Ovary (tissue), 3 donors: ENCODE results near the gene INPP5E.

Experiments
- EP300 ChIP-seq: sonication (generic); formaldehyde crosslinking; IDR thresholded peaks from one replicate; pipeline ENCODE4 v1.6.1; 2017; ENCODE audit warnings: antibody characterized with exemption
- POLR2A ChIP-seq: fragments of 450-650 bp; IDR thresholded peaks from one replicate; pipeline ENCODE4 v1.6.1; 2017; ENCODE audit warnings: antibody characterized with exemption, mild to moderate bottlenecking, moderate library complexity
- TF ChIP-seq, protein P1 (sequence below), 3 donors: fragments of 450-650 bp in 2 of 3; fragments of 200-600 bp in 1 of 3; IDR thresholded peaks; one replicate each; pipeline versions ENCODE4 v1.5.1 to v1.8.0; 2016 to 2022; ENCODE audit warnings: antibody characterized with exemption in 3 of 3, mild to moderate bottlenecking in 1 of 3
- donor health status: DM: no; HTN: no; CAD: no.

DNA sequence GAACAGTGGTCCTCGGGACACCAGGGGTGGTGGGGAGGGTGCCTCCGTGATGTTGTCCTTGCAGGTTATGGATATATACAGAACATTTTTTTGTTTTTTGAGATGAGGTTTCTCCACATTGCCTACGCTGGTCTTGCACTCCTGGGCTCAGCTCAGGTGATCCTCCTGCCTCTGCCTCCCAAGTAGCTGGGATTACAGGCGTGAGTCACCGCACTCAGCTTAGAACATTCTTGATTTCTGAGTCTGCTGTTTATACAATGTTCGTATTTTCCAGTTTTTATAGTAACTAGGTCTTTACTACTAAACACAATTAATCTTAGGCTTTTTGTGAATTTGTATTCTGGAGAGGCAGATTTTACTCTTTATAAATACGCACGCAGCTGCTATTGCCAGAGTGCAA lies 23.2 kb downstream of the INPP5E start:
- TF ChIP-seq, protein P1, sequence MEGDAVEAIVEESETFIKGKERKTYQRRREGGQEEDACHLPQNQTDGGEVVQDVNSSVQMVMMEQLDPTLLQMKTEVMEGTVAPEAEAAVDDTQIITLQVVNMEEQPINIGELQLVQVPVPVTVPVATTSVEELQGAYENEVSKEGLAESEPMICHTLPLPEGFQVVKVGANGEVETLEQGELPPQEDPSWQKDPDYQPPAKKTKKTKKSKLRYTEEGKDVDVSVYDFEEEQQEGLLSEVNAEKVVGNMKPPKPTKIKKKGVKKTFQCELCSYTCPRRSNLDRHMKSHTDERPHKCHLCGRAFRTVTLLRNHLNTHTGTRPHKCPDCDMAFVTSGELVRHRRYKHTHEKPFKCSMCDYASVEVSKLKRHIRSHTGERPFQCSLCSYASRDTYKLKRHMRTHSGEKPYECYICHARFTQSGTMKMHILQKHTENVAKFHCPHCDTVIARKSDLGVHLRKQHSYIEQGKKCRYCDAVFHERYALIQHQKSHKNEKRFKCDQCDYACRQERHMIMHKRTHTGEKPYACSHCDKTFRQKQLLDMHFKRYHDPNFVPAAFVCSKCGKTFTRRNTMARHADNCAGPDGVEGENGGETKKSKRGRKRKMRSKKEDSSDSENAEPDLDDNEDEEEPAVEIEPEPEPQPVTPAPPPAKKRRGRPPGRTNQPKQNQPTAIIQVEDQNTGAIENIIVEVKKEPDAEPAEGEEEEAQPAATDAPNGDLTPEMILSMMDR (IDR thresholded peaks at IDR 0.05): no peak
- no peak for TF ChIP-seq POLR2A
- TF ChIP-seq EP300: no peak
